Stimulated activated CD8-positive, alpha-beta memory T cell treated with anti-CD3 and anti-CD28 coated beads, Interleukin-2, amount 100 ng/mL, for 1 hour (primary cell): ENCODE data around the gene PPP2R3B.
"Not testable (repeated sequence)": the region's sequence is repeated elsewhere in the genome, so short reads cannot be mapped to it uniquely, and the experiment has no call there.

Source experiments
- DNase-seq, 2 donors: peaks; one replicate each; pipeline ENCODE4 v3.0.0-alpha.2; 2020; ENCODE audit warnings: low read depth in 2 of 2

The PPP2R3B gene

DNA sequence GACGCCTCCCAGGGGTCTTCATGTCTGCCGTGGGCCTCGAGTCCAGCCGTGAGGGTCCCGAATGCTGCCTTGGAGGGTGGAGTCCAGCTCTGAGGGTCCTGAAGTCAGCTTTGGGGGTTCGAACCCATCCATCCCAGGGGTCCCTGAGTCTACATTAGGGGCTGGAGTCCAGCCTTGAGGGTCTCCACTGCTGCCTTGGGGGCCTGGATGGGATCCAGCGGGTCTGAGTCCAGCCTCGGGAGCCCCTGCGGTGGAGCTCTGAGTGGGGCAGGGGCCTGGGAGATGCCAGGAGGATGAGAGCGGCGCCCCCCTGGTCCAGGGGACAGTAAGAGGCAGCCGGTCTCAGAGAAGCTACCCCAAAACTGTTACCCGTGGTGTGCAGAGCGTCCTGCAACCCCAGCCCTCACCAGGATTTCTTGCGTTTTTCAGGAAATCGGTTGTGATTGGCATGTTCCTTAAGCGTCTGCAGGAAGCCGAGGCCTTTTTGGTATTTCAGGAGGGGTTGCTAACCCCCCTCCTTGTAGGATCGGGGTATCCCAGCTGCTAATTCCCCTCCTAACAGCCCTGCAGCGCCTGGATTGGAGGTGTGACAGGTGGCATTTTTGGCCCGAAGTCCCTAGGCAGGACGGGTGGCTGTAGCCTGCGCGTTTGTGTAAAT lies 66.5 kb downstream of the PPP2R3B start:
- DNase-seq = no peak

DNA sequence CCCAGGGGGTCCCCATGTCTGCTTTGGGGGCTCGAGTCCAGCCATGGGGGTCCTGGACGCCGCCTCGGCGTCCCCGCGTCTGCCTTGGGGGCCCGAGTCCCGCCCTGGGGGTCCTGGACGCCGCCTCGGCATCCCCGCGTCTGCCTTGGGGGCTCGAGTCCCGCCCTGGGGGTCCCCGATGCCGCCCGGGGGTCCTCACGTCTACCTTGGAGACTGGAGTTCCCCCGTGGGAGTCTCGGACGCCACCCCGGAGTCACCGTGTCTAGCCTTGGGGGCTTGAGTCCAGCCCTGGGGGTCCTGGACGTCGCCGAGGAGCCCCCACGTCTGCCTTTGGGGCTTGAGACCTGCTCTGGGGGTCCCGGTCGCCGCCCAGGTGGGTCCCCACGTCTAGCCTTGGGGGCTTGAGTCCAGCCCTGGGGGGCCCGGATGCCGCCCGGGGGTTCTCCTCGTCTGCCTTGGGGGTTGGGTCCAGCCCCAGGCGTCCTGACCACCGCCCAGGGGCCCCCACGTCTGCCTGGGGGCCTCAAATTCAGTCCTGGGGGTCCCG lies 67.1 kb downstream of the PPP2R3B start:
- no peak for DNase-seq

DNA sequence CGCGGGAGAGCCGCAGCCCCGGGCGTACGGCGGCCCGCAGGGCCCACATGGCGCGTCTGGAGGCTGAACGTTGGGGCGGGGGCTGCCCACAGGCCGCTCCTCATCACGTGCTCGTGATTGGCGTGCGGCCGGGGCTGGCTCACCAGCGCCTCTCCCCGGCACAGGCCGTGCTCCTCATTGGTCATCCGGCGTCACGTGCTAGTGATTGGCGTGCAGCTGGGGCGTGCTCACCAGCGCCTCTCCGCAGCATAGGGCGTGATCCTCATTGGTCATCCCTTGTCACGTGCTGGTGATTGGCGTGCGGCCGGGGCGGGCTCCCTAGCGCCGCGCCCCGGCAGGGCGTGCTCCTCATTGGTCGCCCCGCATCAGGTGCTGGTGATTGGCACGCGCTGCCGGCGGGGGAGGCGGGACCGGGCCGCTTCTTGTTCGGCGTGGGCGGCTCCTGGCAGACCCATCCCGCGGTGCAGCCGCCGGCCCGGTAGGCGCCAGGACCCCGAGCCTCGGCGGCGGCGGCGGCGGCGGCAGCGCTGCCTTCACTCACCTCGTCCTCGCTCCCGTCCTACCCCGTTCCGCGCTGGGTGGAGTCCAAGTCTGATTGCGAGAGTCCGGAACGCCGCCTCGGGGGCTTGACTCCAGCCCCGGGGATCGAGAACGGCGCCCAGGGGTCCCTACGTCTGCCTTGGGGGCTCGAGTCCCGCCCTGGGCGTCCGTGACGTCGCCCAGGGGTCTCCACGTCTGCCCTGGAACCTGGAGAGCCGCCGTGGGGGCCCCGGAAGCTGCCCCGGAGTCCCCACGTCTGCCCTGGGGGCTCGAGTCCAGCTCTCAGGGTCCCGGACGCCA lies 67.7 kb downstream of the PPP2R3B start, which contains the start of gene GTPBP6:
GTPBP6 (minus strand) TSS at position 58 of the 840 bp plus-strand sequence; CDS start at position 49, 9 bp downstream.
- DNase-seq = peak; percentile 97

DNA sequence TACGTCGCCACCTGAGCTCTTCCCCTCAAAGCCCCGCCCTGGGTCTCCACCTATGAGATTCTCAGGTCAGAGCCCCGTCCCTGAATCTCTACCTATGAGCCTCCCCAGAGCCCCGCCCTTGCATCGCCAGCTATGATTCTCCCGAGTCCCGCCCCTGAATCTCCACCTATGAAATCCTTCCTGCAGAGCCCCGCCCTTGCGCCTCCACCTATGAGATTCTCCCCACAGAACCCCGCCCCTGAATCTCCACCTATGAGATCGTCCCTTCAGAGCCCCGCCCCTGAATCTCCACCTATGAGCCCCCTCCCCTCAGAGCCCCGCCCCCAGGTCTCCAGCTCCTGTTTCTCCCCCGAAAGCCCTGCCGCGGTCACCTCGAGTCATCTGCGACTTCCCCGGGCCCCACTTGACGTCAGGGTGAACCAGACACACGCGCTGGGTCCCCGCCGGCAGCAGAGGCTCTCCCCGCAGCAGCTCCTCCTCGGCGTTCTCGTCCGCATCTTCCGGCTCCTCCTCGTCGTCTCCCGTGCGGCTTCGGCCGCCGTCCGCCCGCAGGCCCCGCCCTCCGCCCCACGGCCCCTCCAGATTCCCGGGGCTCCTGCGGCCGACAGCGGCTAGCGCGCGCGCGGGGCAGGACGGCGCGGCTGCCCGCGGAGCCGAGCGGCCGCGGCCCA lies 68.5 kb downstream of the PPP2R3B start:
- peak; percentile 86 to 96 for DNase-seq

DNA sequence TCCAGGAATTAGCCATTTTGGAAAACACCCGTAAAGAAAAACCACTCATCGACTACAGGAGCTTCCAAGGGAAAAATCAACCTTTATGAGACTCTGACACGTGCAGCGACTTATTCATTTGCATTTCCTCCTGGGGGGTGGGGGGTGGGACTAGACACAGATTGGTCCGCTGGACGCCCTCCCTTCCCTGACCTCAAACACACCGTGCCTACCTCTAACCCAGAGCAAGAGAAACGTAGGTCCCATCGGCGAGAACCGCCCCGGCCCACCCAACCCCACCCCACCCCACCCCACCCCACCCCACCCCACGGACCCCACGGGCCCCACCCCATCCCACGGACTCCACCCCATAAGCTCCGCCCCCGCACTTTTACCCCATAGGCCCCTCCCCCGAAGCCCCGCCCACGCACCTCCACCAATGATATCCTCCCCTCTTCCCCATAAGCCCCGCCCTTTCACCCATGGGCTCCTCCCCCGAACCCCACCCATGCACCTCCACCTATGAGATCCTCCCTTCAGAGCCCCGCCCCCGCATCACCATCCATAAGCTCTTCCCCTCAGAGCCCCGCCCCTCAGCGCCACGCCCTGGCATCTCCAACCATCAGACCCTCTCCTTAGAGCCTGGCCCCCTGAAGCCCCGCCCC lies 69.2 kb downstream of the PPP2R3B start:
- DNase-seq = no peak

DNA sequence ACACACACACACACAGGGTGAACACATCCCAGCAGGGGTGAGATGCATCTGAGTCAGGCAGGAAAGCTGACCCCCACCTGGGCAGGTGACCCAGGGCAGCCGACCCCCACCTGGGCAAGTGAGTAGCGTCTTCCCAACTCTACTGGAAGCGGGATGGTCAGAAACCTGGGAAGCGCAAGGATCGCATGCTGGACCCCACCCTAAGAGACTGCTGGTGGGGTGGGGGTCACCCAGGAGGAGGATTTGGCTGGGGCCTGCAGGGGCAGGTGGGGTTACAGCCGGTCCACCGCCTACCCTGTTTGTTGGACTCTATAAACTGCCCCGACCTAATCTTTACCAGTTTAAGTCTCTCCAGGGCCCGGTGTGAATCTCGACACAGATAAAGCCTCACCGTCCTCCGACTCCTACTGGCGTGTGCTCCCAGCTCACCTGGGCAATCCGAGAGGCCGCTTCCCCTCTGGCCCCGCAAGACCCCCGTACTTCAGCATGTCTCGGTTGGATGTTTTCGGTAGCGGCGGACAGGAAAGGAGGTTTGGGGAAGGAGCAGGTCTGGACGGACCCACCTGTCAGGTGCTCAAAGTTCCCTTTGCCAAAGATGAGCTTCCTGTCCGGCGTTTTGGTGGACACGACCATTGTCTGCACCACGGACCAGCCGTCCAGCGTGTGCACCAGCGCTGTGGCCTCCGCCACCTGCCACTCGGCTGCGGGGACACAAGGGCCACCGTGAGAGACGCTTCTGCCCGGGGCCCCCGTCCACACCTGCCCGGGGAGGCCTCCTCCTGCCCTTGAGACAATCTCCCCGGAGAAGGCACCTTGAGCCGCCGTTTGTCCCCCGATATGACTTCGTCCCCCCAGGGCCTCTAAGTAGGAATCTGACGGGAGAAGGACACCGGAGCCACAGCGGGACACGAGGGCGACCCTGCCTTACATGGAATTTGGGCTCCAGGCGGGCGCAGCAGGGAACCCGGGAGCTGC lies 70.1 kb downstream of the PPP2R3B start:
- no peak for DNase-seq

DNA sequence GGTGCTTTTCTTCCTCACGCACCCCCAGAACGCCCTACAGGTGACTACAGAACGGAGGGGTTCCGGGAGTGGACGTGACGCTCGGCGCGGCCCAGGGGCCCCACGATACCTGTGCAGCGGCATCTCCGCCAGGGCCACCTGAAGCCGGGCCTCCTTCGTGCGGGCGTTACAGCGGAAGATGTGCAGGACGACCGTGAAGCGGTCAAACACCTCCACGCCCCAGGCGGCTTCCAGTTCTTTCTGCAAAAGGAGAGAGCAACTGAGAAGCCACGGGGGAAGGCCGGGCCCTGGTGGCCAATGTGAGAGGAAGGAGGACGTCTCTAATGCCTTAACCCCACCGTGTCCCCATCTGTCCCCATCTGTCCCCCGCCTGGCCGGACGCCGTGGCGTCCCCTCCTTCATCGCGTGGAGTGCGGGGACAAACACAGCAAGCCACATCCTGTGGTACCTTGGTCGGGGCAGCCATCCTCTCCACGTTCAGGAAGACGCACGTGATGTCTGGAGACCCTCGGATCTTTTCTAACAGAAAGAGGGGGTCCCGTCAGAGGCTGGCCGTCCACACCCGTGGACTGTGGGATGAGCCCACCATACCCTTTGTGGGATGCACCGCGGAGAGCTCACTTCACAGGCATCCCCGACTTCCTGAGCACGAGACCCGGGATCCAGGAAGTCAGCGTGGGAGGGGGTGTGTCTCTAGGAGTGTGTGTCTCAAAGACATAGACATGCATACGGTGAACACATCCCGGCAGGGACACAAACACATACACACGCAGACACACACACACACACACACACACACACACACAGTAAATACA lies 71.7 kb downstream of the PPP2R3B start:
- DNase-seq = no peak

DNA sequence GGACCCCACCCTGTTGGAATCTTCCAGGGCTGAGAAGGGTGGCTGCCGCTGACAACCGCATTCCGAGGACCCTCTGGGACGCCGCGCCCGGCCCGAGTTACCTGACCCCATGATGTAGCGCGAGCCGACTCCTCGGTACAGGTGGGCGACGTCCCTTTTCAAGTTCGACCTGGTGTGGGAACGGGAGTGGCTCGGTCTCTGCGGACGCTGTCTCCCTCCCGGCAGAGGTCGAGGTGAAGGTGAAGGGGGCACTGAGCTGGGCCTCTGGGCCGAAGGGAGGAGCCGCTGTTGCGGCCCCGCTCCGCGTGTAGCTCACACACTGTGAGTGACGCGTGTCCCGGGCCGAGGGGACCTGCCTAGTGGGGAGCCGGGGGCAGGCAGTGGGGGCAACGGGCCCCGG lies 72.7 kb downstream of the PPP2R3B start:
- no peak for DNase-seq

DNA sequence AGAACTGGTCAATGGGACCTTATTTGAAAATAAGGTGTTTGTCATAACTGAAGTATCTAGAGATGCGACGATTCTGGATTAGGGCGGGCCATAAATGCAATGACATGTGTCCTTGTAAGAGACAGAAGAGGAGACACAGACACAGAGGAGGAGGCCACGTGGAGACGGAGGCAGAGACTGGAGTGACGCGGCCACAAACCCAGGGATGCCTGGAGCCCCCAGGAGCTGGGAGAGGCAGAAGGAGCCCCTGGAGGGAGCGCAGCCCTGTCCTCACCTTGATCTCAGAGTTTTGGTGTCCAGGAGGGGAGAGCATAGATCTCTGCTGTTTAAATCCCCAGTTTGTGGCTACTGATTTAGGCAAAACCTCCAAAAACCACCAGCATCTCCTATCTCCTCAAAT lies 73.2 kb downstream of the PPP2R3B start:
- no peak for DNase-seq

DNA sequence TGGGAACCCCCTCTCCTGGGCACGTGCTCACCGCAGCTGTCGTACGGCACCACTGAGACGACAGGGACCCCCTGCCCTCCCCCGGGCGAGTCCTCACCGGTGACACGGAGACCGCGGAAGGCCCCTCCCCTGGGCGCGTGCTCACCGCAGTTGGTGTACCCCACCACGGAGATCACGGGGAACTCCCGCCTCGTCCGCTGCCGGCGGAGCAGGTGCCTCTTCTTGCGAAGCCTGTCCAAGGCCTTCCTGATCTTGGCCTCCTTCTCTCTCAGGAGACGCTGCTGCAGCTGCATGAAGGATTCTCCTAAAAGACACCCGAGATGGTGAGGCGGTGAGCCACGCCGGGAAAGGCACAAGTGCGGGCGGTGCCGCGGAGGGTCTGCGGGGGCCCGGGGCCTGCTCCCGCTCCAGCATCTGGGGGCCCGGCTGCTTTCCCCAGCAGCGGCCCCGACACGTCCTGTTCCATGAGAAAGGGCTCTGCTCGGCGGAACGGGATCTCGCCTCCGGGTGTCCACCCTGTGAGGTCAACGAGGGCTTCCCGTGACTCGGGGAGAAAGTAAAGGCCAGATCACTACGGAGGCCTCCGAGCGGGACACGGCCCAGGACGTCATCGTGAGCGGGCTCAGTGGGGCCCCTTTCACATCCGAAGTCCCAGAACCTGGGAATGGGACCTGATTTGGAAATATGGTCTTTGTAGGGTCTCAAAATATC lies 73.9 kb downstream of the PPP2R3B start:
- DNase-seq = no peak

DNA sequence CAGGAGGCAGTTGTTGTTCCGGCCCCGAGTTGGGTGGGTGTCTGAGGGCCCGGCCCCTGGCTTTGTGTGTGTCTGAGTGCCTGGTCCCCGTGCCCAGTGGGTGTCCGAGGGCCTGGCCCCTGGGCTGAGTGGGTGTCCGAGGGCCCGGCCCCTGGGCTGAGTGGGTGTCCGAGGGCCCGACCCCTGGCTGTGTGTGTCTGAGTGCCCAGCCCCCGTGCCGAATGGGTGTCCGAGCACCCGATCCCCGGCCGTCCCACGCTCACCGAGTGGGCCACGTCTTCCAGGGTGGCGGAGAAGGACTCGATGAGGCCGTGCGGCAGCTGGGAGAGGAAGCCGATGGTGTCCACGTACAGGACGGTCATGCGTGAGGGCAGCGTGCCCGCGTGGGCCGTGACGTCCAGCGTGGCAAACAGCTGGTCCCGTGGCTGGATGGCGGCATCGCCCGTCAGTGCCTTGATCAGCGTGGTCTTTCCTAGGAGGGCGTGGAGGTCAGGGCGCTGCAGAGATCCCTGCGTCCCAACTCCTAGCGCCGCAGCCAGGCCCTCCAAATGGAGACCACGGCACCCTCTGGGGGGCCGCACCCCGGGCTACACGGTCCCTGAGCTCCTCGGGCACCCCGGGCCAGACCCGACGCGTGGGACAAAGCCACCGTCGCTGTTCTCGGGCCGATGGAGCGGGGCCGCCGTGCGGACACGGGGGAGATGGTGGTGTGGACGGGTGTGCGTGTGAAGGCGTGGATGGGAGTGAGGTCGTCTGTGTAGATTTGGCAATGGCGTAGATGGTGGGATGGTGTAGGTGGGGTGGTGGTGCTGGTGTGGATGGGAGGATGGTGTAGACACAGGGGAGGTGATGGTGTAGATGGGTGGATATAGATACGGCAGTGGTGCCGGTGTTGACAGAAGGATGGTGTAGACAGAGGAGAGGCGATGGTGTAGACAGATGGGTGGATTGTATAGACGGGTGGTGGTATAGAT lies 75.3 kb downstream of the PPP2R3B start:
- DNase-seq = no peak

DNA sequence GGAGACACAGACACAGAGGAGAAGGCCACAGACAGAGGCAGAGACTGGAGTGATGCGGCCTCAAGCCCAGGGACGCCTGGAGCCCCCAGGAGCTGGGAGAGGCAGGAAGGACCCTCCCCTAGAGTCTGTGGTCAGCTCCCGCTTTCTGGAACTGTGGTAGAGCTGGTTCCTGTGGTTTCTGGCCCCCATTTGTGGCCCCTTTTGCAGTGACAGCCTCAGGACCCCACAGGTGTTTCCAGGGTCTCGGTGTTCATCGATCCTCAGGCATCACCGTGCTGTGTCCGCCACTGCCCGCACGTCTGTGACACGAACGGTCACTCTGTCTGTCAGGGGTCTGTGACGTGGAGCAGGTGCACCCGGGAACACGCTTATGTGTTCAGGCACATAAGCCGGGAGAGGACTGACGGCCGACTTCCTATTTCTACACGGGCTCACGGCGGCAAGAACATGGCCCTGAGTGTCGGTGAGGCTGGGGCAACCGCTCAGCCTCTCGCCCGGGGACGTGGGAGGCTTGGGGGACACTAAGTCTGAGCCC lies 76.0 kb downstream of the PPP2R3B start:
- DNase-seq = no peak

DNA sequence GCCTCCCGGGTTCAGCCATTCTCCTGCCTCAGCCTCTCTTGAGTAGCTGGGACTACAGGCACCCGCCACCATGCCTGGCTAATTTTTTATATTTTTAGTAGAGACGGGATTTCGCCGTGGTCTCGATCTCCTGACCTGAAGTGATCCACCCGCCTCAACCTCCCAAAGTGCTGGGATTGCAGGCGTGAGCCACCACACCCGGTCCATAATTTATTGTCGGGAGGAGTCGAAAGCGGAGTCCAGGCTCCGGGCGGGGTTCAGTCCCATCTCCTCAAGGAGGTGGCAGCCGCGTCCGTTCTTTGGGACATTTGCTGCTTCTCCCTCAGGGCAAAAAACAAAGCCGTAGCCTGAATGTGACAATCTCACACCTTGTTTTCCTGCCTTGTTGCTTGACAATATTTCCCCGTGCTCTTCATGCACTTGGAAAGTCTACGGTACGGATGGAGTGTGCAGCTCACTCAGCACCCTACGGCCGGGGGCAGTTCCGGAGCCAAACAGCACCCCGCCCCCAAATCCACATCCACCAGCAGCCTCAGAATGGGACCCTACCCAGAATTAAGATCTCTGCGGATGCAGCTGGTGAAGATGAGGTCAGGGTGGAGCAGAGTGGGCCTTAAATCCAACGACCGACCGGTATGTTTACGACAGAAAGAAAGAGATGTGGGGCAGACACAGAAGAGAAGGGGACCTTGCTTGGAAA lies 77.7 kb downstream of the PPP2R3B start:
- no peak for DNase-seq

DNA sequence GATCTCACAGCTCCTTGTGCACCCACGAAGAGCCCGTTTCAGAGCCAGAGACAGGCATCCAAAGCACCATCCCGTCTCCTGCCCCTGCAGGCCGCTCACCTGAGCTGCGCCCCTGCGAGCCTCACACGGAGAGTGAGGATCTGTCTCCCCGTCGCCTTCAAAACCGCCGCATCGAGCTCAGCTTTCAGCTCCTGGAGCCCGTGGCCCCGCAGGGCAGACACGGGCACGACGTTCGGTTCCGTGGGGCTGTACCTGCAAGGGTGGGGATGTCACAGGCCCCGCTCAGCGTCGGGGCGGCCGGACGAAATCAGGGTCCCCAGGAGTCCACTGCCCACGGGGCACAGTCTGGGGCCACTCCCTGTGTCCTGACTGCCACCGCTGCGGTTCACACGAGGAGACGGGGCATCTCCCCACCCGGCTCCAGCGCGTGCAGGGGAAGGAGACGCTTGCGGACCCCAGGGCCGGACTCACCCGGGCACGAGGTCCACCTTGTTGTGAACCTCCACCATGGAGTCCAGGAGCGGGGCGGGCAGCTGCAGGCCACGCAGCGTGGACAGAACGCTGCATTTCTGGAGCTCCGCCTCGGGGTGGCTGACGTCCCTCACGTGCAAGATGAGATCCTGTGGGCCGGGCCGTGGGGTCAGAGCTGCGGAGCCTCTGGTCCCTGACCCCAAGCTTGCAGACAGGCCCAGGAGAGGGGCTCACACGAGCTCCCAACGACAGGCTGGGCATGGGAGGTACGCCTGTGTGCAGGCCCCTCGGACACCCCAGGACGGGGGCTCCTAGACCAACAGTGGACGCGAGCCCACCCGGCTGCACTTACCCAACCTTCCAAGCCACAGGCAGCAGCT lies 79.2 kb downstream of the PPP2R3B start:
- no peak for DNase-seq

DNA sequence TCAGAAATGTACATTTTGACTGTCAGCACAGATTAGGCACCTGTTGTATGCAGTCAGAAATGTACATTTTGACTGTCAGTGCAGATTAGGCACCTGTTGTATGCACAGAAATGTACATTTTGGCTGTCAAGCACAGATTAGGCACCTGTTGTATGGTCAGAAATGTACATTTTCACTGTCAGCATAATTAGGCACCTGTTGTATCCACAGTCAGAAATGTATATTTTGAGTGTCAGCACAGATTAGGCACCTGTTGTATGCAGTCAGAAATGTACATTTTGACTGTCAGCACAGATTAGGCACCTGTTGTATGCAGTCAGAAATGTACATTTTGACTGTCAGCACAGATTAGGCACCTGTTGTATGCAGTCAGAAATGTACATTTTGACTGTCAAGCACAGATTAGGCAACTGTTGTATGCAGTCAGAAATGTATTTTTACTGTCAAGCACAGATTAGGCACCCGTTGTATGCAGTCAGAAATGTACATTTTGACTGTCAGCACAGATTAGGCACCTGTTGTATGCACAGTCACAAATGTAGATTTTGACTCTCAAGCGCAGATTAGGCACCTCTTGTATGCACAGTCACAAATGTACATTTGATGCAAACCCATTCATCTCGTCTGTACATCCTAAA lies 80.0 kb downstream of the PPP2R3B start:
- DNase-seq = not testable (repeated sequence)
